GM12878 (cell line): ENCODE measurements around the gene KCNN1. TPM values are rescaled to one million over a fixed set of nuclear protein-coding genes. Genes with fewer than 3 reads are reported as not detected.

Experiments used
- ATAC-seq: fragments of 200-7000 bp; cut with Tn5 transposase; 3 replicates; pipeline ENCODE4 v1.9.1; 2020; ENCODE audit warnings: mild to moderate bottlenecking, moderate library complexity
- BruUV-seq: library from RNA; stranded (reverse); fragments of 400-500 nt; replicated peaks from 2 replicates; lab custom pipeline; 2021; lab: Mats Ljungman, UMichigan
- CTCF ChIA-PET: fragments of 300-600 bp; sonication (Branson Sonifier 250); formaldehyde crosslinking; extraction: SDS; loops from one replicate; lab custom pipeline; 2021; ENCODE audit warnings: inconsistent platforms; lab: Yijun Ruan, JAX
- POLR2A ChIA-PET: fragments of 350-600 bp; formaldehyde crosslinking; extraction: SDS; loops from one replicate; lab custom pipeline; 2021; ENCODE audit warnings: inconsistent platforms; lab: Charles Lee
- RAD21 ChIA-PET: fragments of 300-600 bp; sonication (Branson Sonifier 250); formaldehyde crosslinking; loops from one replicate; lab custom pipeline; 2023; ENCODE audit warnings: antibody characterized with exemption; ENCODE audit not compliant: unreplicated experiment; lab: Charles Lee
- SMC1A ChIA-PET: fragments of 300-600 bp; sonication (Branson Sonifier 250); formaldehyde crosslinking; loops from one replicate; lab custom pipeline; 2023; ENCODE audit not compliant: unreplicated experiment, uncharacterized antibody; lab: Charles Lee
- DNase-seq: peaks from one replicate; pipeline ENCODE4 v3.0.0-alpha.2; 2011; ENCODE audit warnings: low read depth, low spot score
- FAIRE-seq: peaks from 3 replicates; lab custom pipeline; 2011; peaks lifted over from hg19 to GRCh38; lab: Jason Lieb, UNC
- H2AFZ ChIP-seq: 2 replicates; pipeline ENCODE4 v1.6.0; 2011; ENCODE audit warnings: low read depth, low read length, control low read depth; ENCODE audit not compliant: control insufficient read depth
- H3K27ac ChIP-seq: 2 replicates; pipeline ENCODE4 v1.5.1; 2011; ENCODE audit warnings: control low read depth; ENCODE audit not compliant: control insufficient read depth, insufficient read depth
- H3K27me3 ChIP-seq, 2 experiments: replicated peaks in 1 of 2; 2 replicates each; pipeline versions ENCODE4 v1.6.0 to v1.6.1; 2011; ENCODE audit warnings: low read length in 1 of 2; ENCODE audit not compliant: control insufficient read depth in 2 of 2, insufficient read depth in 2 of 2
- H3K36me3 ChIP-seq, 2 experiments: 2 replicates each; pipeline ENCODE4 v1.5.1; 2011; ENCODE audit warnings: low read length in 1 of 2; ENCODE audit not compliant: control insufficient read depth in 2 of 2, insufficient read depth in 2 of 2
- H3K4me1 ChIP-seq: 2 replicates; pipeline ENCODE4 v1.6.1; 2011; ENCODE audit warnings: mild to moderate bottlenecking, low read length, moderate library complexity, mixed read lengths; ENCODE audit not compliant: control insufficient read depth, insufficient read depth
- H3K4me2 ChIP-seq: 2 replicates; pipeline ENCODE4 v1.6.0; 2011; ENCODE audit warnings: control low read depth; ENCODE audit not compliant: control insufficient read depth, insufficient read depth
- H3K4me3 ChIP-seq: fragments of 200-600 bp; sonication (generic); 2 replicates; pipeline ENCODE4 v1.5.1; 2016
- H3K79me2 ChIP-seq: 2 replicates; pipeline ENCODE4 v1.6.0; 2011; ENCODE audit warnings: low read length; ENCODE audit not compliant: control insufficient read depth, insufficient read depth
- H3K9ac ChIP-seq: 2 replicates; pipeline ENCODE4 v1.8.0; 2011; ENCODE audit warnings: low read length, control low read depth, mixed read lengths; ENCODE audit not compliant: control insufficient read depth, insufficient read depth
- H3K9me3 ChIP-seq: replicated peaks from 3 replicates; pipeline ENCODE4 v1.5.1; 2011; ENCODE audit warnings: mild to moderate bottlenecking, low read length; ENCODE audit not compliant: control insufficient read depth, insufficient read depth
- H4K20me1 ChIP-seq: 2 replicates; pipeline ENCODE4 v1.6.0; 2011; ENCODE audit not compliant: control insufficient read depth, insufficient read depth
- ATF7 ChIP-seq: fragments of 450-650 bp; IDR thresholded peaks from 2 replicates; pipeline ENCODE4 v1.6.1; 2016; ENCODE audit warnings: low read depth, mild to moderate bottlenecking
- EP300 ChIP-seq, 2 experiments: fragments of 150-350 bp in 1 of 2; IDR thresholded peaks; 2 replicates each; pipeline ENCODE4 v1.6.1; 2011 to 2012; ENCODE audit warnings: low read depth in 2 of 2, low read length in 2 of 2, borderline replicate concordance in 1 of 2, improper control_type of control experiment in 1 of 2, inconsistent platforms in 1 of 2; ENCODE audit not compliant: control insufficient read depth in 1 of 2
- EZH2 ChIP-seq: IDR thresholded peaks from 2 replicates; pipeline ENCODE4 v1.6.1; 2012; ENCODE audit warnings: low read depth, mild to moderate bottlenecking, control low read depth, inconsistent platforms, low read length, borderline replicate concordance; ENCODE audit not compliant: control insufficient read depth
- GATAD2B ChIP-seq: fragments of 450-650 bp; conservative IDR thresholded peaks from 2 replicates; pipeline ENCODE4 v1.6.1; 2017; ENCODE audit warnings: low read depth, mild to moderate bottlenecking, moderate library complexity
- NR2F1 ChIP-seq: fragments of 450-650 bp; conservative IDR thresholded peaks from 2 replicates; pipeline ENCODE4 v1.6.1; 2017; ENCODE audit warnings: mild to moderate bottlenecking
- NRF1 ChIP-seq: conservative IDR thresholded peaks from 2 replicates; pipeline ENCODE4 v1.6.1; 2011; ENCODE audit warnings: mild to moderate bottlenecking, low read depth, low read length, improper control_type of control experiment
- SRF ChIP-seq, 2 experiments: IDR thresholded peaks; 2 replicates each; pipeline ENCODE4 v1.6.1; 2011; ENCODE audit warnings: low read depth in 2 of 2, low read length in 2 of 2, mild to moderate bottlenecking in 1 of 2, moderate library complexity in 1 of 2
- WGBS: methylation state at CpG from one replicate; pipeline ENCODE4 v1.1.6; 2016; ENCODE audit warnings: low lambda C conversion rate; ENCODE audit not compliant: insufficient replicate concordance, insufficient coverage; ENCODE audit errors: missing lambda C conversion rate; 5-methylcytosine and 5-hydroxymethylcytosine counted together
- in situ Hi-C: fragments of 300-500 bp; cut with MboI; formaldehyde crosslinking; loops from 9 replicates; pipeline ENCODE4 v1.14.3; 2018; ENCODE audit warnings: mixed read lengths
- intact Hi-C: fragments of 100-400 bp; cut with micrococcal nuclease; formaldehyde crosslinking; loops from one replicate; pipeline ENCODE4 v1.14.2; 2022; ENCODE audit not compliant: unreplicated experiment
- polyA plus RNA-seq, 11 experiments: library from polyadenylated mRNA; depleted of rRNA in 4 of 11; unstranded in 6 of 11; stranded (reverse) in 5 of 11; fragments of >200 nt; fragmentation: Nextera tagmentation in 4 of 11; fragmentation: Illumina TruSeq in 1 of 11; extraction: Ambion mirVana in 4 of 11; extraction: Trizol in 1 of 11; gene quantifications; 1 replicate in 1 of 11; 2 replicates in 10 of 11; pipeline versions ENCODE4 v1.2.1 to v1.2.3, GENCODE V29; 2011 to 2016; ENCODE audit warnings: inconsistent platforms in 2 of 11, missing spikeins in 2 of 11, low read depth in 1 of 11
- total RNA-seq, 4 experiments: library from RNA; depleted of rRNA in 3 of 4; stranded (reverse); fragments of >200 nt in 3 of 4; fragmentation: Illumina TruSeq in 1 of 4; extraction: Trizol in 1 of 4; gene quantifications; 2 replicates each; pipeline versions ENCODE4 v1.2.1 to v1.2.3, GENCODE V29; 2013 to 2021

The KCNN1 gene
- total and polyA plus RNA-seq, 10 of the 15 experiments (the other 5 are each of a cell fraction or from before 2014, with no cell fraction given) = 0.02 to 0.95 (median 0.16) TPM; not detected in 1

- Histone ChIP-seq H3K27me3 (no peaks in the 10 kb centered on the region), H3K79me2 (no peaks in the 10 kb centered on the region), H3K4me1 (peaks cover 18% of the 10 kb centered on the region), H3K9me3 (no peaks in the 10 kb centered on the region), H4K20me1 (no peaks in the 10 kb centered on the region), H3K36me3 (peaks cover 7 to 12% of the 10 kb centered on the region in 2 experiments), H3K27ac (no peak overlapping the region), H3K4me2 (peak overlapping the region; percentile 75; the same call in 1 of the 2 replicates), H3K9ac (no peak overlapping the region; the same call in 1 of the 2 replicates), H3K4me3 (0 out of 2 replicates have a peak overlapping the region, but pooled peaks have one; percentile 57), H2AFZ (no peak overlapping the region)
- CTCF ChIA-PET = interaction anchor here (3.7 kb wide), 1 partner anchor 50 kb away, joined by 81 read pairs; no protein-coding TSS in a partner anchor
- ATAC-seq (no peak), FAIRE-seq (no peak), DNase-seq (no peak)
- 94% methylated on average over 11 of the region's 11 CpGs for WGBS
- SMC1A ChIA-PET = interaction anchor here (1.7 kb wide), 1 partner anchor 15 kb away, joined by 4 read pairs; no protein-coding TSS in a partner anchor
- RAD21 ChIA-PET = interaction anchor here (0.6 kb wide), 1 partner anchor 150 kb away, joined by 4 read pairs; no protein-coding TSS in a partner anchor
- no TSS peak for BruUV-seq
- POLR2A ChIA-PET = no interaction called here
- no peak for TF ChIP-seq EP300 (IDR thresholded peaks at IDR 0.05; ENCODE audit: borderline replicate concordance in 1 of 2, control insufficient read depth in 1 of 2, low read depth in 2 of 2, low read length in 2 of 2)
- TF ChIP-seq EZH2 = no peak
- TF ChIP-seq NRF1 = no peak
- no peak for TF ChIP-seq NR2F1
- no peak for TF ChIP-seq ATF7
- TF ChIP-seq GATAD2B = no peak
- no peak for TF ChIP-seq SRF (IDR thresholded peaks at IDR 0.05; ENCODE audit: low read depth in 2 of 2, low read length in 2 of 2)
- in situ Hi-C loops = no loop called here
- intact Hi-C loops = no loop called here
Observed at GRCh38 chr19:18008814-18009213, 41.9 kb downstream of the KCNN1 start.
